Transverse colon (tissue), 4 donors: Measurements from ENCODE around the gene NHS. TPM values are rescaled to one million over a fixed set of nuclear protein-coding genes. Genes with fewer than 3 reads are reported as not detected.

Source experiments
- DNase-seq: peaks from one replicate; pipeline ENCODE4 v3.0.0-alpha.2; 2019
- H3K27ac ChIP-seq, 4 donors: fragments of 200-600 bp; sonication (generic); 2 replicates each; pipeline ENCODE4 v1.5.1; 2016 to 2018; ENCODE audit warnings: inconsistent platforms in 4 of 4
- H3K27me3 ChIP-seq: fragments of 200-600 bp; sonication (generic); 2 replicates; pipeline ENCODE4 v1.5.1; 2017; ENCODE audit warnings: inconsistent platforms
- H3K36me3 ChIP-seq, 4 donors: fragments of 200-600 bp; sonication (generic); 2 replicates each; pipeline ENCODE4 v1.5.1; 2017 to 2019; ENCODE audit warnings: inconsistent platforms in 4 of 4
- H3K4me1 ChIP-seq, 4 donors: fragments of 200-600 bp; sonication (generic); 2 replicates each; pipeline ENCODE4 v1.5.1; 2017 to 2020; ENCODE audit warnings: inconsistent platforms in 4 of 4
- H3K4me3 ChIP-seq, 4 donors: fragments of 200-600 bp; sonication (generic); 1 replicate in 1 of 4; 2 replicates in 3 of 4; pipeline versions ENCODE4 v1.5.1 to v1.6.1; 2017 to 2019; ENCODE audit warnings: inconsistent platforms in 4 of 4
- H3K9me3 ChIP-seq, 2 donors: fragments of 200-600 bp; sonication (generic); 2 replicates each; pipeline ENCODE4 v1.5.1; 2017 to 2019; ENCODE audit warnings: inconsistent platforms in 2 of 2
- EP300 ChIP-seq: sonication (generic); formaldehyde crosslinking; IDR thresholded peaks from one replicate; pipeline ENCODE4 v1.6.1; 2017; ENCODE audit warnings: antibody characterized with exemption, low read depth
- POLR2A ChIP-seq: fragments of 450-650 bp; IDR thresholded peaks from one replicate; pipeline ENCODE4 v1.6.1; 2016; ENCODE audit warnings: antibody characterized with exemption, mild to moderate bottlenecking, moderate library complexity
- POLR2AphosphoS5 ChIP-seq, 3 donors: sonication (generic); formaldehyde crosslinking; IDR thresholded peaks; one replicate each; pipeline ENCODE4 v1.6.1; 2016; ENCODE audit warnings: antibody characterized with exemption in 3 of 3
- WGBS, 2 donors: methylation state at CpG; one replicate each; pipeline ENCODE4 v1.1.5; 2018; ENCODE audit warnings: low coverage in 1 of 2; 5-methylcytosine and 5-hydroxymethylcytosine counted together
- in situ Hi-C, 4 donors: fragments of 200-750 bp; cut with MboI; loops; one replicate each; pipeline versions ENCODE4 v1.15.0 to v1.15.1; 2017; ENCODE audit warnings: low sequenced_read_pairs in 3 of 4, low pct_ligation_motif_present in 1 of 4, low pct_unique_long_range_greater_than_20kb in 1 of 4
- intact Hi-C: fragments of 100-400 bp; cut with DNase I; formaldehyde crosslinking; loops from one replicate; pipeline ENCODE4 v1.15.1; 2023; ENCODE audit warnings: low total_unique reads
- total RNA-seq, 4 donors: library from RNA; depleted of rRNA; stranded (reverse); fragments of >200 nt; gene quantifications; one replicate each; pipeline ENCODE4 v1.1.0, GENCODE V29; 2016
- TF ChIP-seq, protein P1 (sequence below), 5 experiments: fragments of 200-600 bp in 3 of 5; fragments of 450-650 bp in 2 of 5; sonication (generic) in 3 of 5; IDR thresholded peaks; 1 replicate in 2 of 5; 2 replicates in 3 of 5; pipeline ENCODE4 v1.5.1; 2016 to 2017; ENCODE audit warnings: antibody characterized with exemption in 5 of 5, inconsistent platforms in 3 of 5, mild to moderate bottlenecking in 2 of 5, moderate library complexity in 1 of 5

Gene NHS
- total RNA-seq, 4 donors from 2014 or later, result 1.2 to 10.7 (median 5.0) TPM

DNA sequence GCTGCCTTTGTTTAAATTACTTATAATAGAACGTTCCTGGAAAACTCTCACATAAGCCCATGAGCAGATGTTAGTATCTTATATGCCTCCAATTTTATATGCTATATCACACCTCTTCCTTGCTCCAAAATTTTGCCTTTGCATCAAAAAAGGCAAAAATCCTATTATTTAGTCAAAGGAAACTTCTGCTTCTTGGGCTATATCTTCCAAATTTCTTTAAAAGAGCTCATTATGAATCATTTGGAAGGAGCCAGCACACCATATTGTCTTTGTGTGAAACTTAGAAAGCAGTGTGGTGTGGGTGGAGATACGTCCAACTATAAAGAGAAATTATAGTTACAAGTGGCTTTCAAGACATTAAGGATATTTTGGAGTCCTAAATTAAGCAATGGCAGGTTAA, 35.7 kb downstream of the NHS start:
- intact Hi-C loops (no loop called here), in situ Hi-C loops (no loop called here)
- Histone ChIP-seq H3K36me3 (no peaks in the 10 kb centered on the region), H3K27ac (no peak overlapping the region), H3K4me3 (no peak overlapping the region), H3K4me1 (peaks cover 0 to 8% (median 0%) of the 10 kb centered on the region in 4 donors), H3K9me3 (no peaks in the 10 kb centered on the region), H3K27me3 (no peaks in the 10 kb centered on the region)
- 47 to 100% methylated on average over 1 to 2 of the region's 2 CpGs for WGBS, 2 donors
- TF ChIP-seq, protein P1, sequence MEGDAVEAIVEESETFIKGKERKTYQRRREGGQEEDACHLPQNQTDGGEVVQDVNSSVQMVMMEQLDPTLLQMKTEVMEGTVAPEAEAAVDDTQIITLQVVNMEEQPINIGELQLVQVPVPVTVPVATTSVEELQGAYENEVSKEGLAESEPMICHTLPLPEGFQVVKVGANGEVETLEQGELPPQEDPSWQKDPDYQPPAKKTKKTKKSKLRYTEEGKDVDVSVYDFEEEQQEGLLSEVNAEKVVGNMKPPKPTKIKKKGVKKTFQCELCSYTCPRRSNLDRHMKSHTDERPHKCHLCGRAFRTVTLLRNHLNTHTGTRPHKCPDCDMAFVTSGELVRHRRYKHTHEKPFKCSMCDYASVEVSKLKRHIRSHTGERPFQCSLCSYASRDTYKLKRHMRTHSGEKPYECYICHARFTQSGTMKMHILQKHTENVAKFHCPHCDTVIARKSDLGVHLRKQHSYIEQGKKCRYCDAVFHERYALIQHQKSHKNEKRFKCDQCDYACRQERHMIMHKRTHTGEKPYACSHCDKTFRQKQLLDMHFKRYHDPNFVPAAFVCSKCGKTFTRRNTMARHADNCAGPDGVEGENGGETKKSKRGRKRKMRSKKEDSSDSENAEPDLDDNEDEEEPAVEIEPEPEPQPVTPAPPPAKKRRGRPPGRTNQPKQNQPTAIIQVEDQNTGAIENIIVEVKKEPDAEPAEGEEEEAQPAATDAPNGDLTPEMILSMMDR (IDR thresholded peaks at IDR 0.05), result no peak
- no peak for TF ChIP-seq POLR2A
- TF ChIP-seq POLR2AphosphoS5 (IDR thresholded peaks at IDR 0.05), result no peak
- TF ChIP-seq EP300, result no peak
- no peak for DNase-seq

DNA sequence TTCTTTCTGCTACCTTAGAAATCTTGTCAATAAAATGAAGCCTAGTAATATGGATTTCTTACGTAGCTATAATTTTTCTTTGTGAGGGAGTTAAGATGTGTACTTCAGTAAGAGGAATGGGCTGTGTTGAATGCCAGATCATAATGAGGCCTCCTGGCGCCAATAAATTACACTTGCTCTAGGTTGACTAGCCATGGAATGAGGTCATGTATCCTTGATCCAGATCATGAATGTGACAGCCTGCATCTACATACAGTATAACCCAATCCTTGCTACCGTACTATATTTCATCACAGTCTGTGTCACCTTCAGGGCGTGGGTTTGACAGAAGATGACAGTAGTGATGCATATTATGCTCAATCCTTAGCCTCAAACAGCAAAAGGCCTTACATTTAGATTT, 36.2 kb downstream of the NHS start:
- peaks cover 0 to 8% (median 0%) of the 10 kb centered on the region in 4 donors for H3K4me1 ChIP-seq
- H3K27ac ChIP-seq, result no peak overlapping the region
- no peak overlapping the region for H3K4me3 ChIP-seq
- H3K36me3 ChIP-seq, result no peaks in the 10 kb centered on the region
- in situ Hi-C loops, result no loop called here
- H3K9me3 ChIP-seq, result no peaks in the 10 kb centered on the region
- no peak for DNase-seq
- 87% methylated on average over 4 of the region's 4 CpGs; no CpG with 5 or more reads in 1 of the 2 donors for whole genome bisulfite sequencing, 2 donors
- no peaks in the 10 kb centered on the region for H3K27me3 ChIP-seq
- no peak for TF ChIP-seq POLR2AphosphoS5 (IDR thresholded peaks at IDR 0.05)
- intact Hi-C loops, result no loop called here

DNA sequence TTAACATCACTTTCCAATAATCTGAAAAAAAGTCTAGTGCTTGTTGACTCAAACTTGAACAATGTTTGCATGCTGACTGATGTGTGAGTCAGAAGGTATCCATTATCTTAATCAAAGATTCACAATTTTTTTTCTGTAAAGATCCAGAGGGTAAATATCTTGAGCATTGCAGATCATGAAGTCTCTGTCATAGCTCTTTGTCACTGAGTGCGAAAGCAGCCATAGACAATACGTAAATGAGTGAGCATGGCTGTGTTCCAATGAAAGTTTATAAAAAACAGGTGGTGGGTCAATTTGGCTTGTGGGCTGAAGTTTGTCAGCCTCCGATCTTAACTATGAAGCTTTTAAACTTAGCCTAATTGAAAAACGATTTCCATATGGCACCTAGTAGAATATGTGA, 37.7 kb downstream of the NHS start:
- Histone ChIP-seq H3K9me3 (no peaks in the 10 kb centered on the region), H3K36me3 (no peaks in the 10 kb centered on the region), H3K27me3 (no peaks in the 10 kb centered on the region), H3K27ac (no peak overlapping the region), H3K4me3 (no peak overlapping the region), H3K4me1 (peaks cover 0 to 8% (median 0%) of the 10 kb centered on the region in 4 donors)
- intact Hi-C loops, result no loop called here
- TF ChIP-seq POLR2AphosphoS5 (IDR thresholded peaks at IDR 0.05), result no peak
- no peak for TF ChIP-seq POLR2A
- TF ChIP-seq EP300, result no peak
- TF ChIP-seq, protein P1 (IDR thresholded peaks at IDR 0.05), result no peak
- in situ Hi-C loops, result no loop called here
- DNase-seq, result no peak
- whole genome bisulfite sequencing, 2 donors, result 50 to 77% methylated on average over 1 to 4 of the region's 4 CpGs

DNA sequence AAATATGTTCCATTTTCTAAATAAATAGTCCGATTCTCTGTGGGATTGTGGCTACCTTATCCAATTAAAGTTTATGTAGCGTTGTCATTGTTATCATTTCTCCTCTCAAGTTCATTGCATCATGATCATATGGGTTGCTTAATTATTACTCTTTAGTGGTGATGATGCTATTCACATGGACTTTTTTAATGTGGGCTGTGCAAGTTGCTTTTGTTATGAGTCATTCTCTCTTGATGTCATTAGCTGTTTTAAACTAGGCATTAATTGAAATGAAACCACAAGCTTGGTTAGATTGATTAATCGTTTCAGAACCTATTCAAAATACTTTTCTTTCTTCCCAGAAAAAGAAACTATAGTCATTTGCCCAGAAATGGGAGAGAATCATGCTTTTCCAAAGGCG, 38.2 kb downstream of the NHS start:
- Histone ChIP-seq H3K36me3 (no peaks in the 10 kb centered on the region), H3K9me3 (no peaks in the 10 kb centered on the region), H3K4me3 (no peak overlapping the region), H3K27me3 (no peaks in the 10 kb centered on the region), H3K4me1 (peaks cover 0 to 8% (median 0%) of the 10 kb centered on the region in 4 donors), H3K27ac (no peak overlapping the region)
- TF ChIP-seq POLR2A (no peak), EP300 (no peak), POLR2AphosphoS5 (IDR thresholded peaks at IDR 0.05) (no peak)
- TF ChIP-seq, protein P1 (IDR thresholded peaks at IDR 0.05), result no peak
- DNase-seq, result no peak
- 62% methylated on average over 4 of the region's 4 CpGs; no CpG with 5 or more reads in 1 of the 2 donors for WGBS, 2 donors
- intact Hi-C loops (no loop called here), in situ Hi-C loops (no loop called here)

DNA sequence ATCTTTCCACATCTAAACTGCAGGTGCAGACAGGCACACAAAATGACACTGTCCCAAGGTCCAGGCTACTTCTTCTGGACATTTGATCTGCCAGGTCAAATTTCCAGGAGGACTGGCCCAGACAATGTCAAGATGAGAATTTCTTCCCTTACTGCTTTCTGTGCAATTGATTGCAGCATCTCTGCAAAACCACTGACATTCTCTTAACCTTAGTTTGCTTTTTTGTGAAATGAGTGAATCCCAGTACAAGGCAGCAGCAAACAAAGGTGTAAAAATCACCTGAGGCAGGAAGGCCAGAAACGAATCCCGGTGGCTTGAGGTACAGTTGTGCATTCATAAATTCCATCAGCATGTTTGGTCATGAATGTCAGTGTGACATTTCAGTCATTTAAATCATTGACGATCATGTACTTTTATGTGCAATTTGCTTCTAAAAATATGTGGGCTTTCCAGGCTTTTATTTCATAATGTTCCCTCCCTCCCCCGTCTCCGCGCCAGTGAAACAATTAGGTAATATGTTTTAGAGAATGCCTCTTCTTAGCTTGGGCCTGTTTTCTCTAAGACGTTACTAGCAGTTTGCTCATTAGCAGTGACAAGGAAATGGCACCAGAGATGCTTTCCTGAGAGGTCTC, 39.1 kb downstream of the NHS start:
- no peak for DNase-seq
- Histone ChIP-seq H3K4me3 (no peak overlapping the region), H3K27me3 (no peaks in the 10 kb centered on the region), H3K36me3 (no peaks in the 10 kb centered on the region), H3K9me3 (no peaks in the 10 kb centered on the region), H3K27ac (no peak overlapping the region), H3K4me1 (peaks cover 0 to 8% (median 0%) of the 10 kb centered on the region in 4 donors)
- intact Hi-C loops (no loop called here), in situ Hi-C loops (no loop called here)
- WGBS, 2 donors, result 72 to 80% methylated on average over 1 to 7 of the region's 7 CpGs
- TF ChIP-seq, protein P1 (IDR thresholded peaks at IDR 0.05), result no peak
- no peak for TF ChIP-seq POLR2AphosphoS5 (IDR thresholded peaks at IDR 0.05)
